ENCODE data around the gene TMEM175. TPM values are rescaled to one million over a fixed set of nuclear protein-coding genes. Genes with fewer than 3 reads are reported as not detected.

TMEM175 gene
- total RNA-seq, 1 experiment from 2014 or later, result 22.3 TPM

- BruUV-seq (replicated peaks), result no TSS peak
- Mint-ChIP-seq H3K27me3 (ENCODE audit: insufficient read depth, unreplicated experiment) (no peaks in the 10 kb centered on the region), H3K9me3 (ENCODE audit: unreplicated experiment) (no peaks in the 10 kb centered on the region), H3K4me3 (ENCODE audit: unreplicated experiment) (peak overlapping the region; percentile 64), H3K4me1 (ENCODE audit: low read depth, unreplicated experiment) (no peaks in the 10 kb centered on the region), H3K27ac (ENCODE audit: unreplicated experiment) (no peak overlapping the region), H3K36me3 (ENCODE audit: insufficient read depth, unreplicated experiment) (peaks cover 11% of the 10 kb centered on the region)
- H3K9me3 ChIP-seq, result no peaks in the 10 kb centered on the region; the same call in 1 of the 2 replicates
- peaks cover 6% of the 10 kb centered on the region; the same call in 1 of the 2 replicates for H3K4me1 ChIP-seq
- H3K36me3 ChIP-seq (ENCODE audit: control insufficient read depth, insufficient read depth, low read length), result no peaks in the 10 kb centered on the region
- intact Hi-C loops (cut with micrococcal nuclease; ENCODE audit: unreplicated experiment), result loop anchor here (2.0 to 5.0 kb wide), 2 partner anchors 15 to 40 kb away; partner anchors contain the start of genes GAK, IDUA and TMEM175
- ChIA-PET POLR2A (no interaction called here), CTCF (no interaction called here)
- peak overlapping the region; percentile 70 for H3K4me3 ChIP-seq (ENCODE audit: low read depth, low read length)
- TF ChIP-seq, protein P1, sequence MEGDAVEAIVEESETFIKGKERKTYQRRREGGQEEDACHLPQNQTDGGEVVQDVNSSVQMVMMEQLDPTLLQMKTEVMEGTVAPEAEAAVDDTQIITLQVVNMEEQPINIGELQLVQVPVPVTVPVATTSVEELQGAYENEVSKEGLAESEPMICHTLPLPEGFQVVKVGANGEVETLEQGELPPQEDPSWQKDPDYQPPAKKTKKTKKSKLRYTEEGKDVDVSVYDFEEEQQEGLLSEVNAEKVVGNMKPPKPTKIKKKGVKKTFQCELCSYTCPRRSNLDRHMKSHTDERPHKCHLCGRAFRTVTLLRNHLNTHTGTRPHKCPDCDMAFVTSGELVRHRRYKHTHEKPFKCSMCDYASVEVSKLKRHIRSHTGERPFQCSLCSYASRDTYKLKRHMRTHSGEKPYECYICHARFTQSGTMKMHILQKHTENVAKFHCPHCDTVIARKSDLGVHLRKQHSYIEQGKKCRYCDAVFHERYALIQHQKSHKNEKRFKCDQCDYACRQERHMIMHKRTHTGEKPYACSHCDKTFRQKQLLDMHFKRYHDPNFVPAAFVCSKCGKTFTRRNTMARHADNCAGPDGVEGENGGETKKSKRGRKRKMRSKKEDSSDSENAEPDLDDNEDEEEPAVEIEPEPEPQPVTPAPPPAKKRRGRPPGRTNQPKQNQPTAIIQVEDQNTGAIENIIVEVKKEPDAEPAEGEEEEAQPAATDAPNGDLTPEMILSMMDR (IDR thresholded peaks at IDR 0.05; ENCODE audit: insufficient read depth in 1 of 2, low read depth in 1 of 2, low read length in 1 of 2, severe bottlenecking in 1 of 2, unreplicated experiment in 1 of 2), result no peak
- no peaks in the 10 kb centered on the region for H3K27me3 ChIP-seq (replicated peaks; ENCODE audit: control insufficient read depth, insufficient read depth, low read length)
- DNase-seq, result no peak
Measured at GRCh38 chr4:971666-972500, 39.6 kb downstream of the TMEM175 start.

GRCh38 chr4:972651-973424 lies 40.6 kb downstream of the TMEM175 start:
- Mint-ChIP-seq H3K27me3 (ENCODE audit: insufficient read depth, unreplicated experiment) (no peaks in the 10 kb centered on the region), H3K4me3 (ENCODE audit: unreplicated experiment) (peak overlapping the region; percentile 64), H3K4me1 (ENCODE audit: low read depth, unreplicated experiment) (no peaks in the 10 kb centered on the region), H3K36me3 (ENCODE audit: insufficient read depth, unreplicated experiment) (peaks cover 11% of the 10 kb centered on the region), H3K9me3 (ENCODE audit: unreplicated experiment) (no peaks in the 10 kb centered on the region), H3K27ac (ENCODE audit: unreplicated experiment) (no peak overlapping the region)
- TF ChIP-seq, protein P1 (IDR thresholded peaks at IDR 0.05; ENCODE audit: insufficient read depth in 1 of 2, low read depth in 1 of 2, low read length in 1 of 2, severe bottlenecking in 1 of 2, unreplicated experiment in 1 of 2), result no peak
- intact Hi-C loops (cut with micrococcal nuclease; ENCODE audit: unreplicated experiment), result loop anchor here (2.0 to 5.0 kb wide), 2 partner anchors 14 to 41 kb away; partner anchors contain the start of genes GAK, IDUA and TMEM175
- no peaks in the 10 kb centered on the region; the same call in 1 of the 2 replicates for H3K9me3 ChIP-seq
- no TSS peak for BruUV-seq (replicated peaks)
- POLR2A ChIA-PET, result interaction anchor here (0.6 kb wide), 1 partner anchor 14 kb away, joined by 3 read pairs; the partner anchor contains the start of gene IDUA
- H3K4me1 ChIP-seq, result peaks cover 6% of the 10 kb centered on the region; the same call in 1 of the 2 replicates
- no peaks in the 10 kb centered on the region for H3K27me3 ChIP-seq (replicated peaks; ENCODE audit: control insufficient read depth, insufficient read depth, low read length)
- no peaks in the 10 kb centered on the region for H3K36me3 ChIP-seq (ENCODE audit: control insufficient read depth, insufficient read depth, low read length)
- peak overlapping the region; percentile 70 for H3K4me3 ChIP-seq (ENCODE audit: low read depth, low read length)
- CTCF ChIA-PET, result no interaction called here
- no peak for DNase-seq
